Measurements from ENCODE around the gene GPLD1. TPM values are rescaled to one million over a fixed set of nuclear protein-coding genes. Genes with fewer than 3 reads are reported as not detected.
A peak's percentile ranks its signal among the peaks of the same experiment; 100 is the strongest.

The GPLD1 gene
- total and polyA plus RNA-seq, 9 of the 15 experiments (the other 6 are each of a cell fraction or from before 2014, with no cell fraction given) = 0.11 to 1.3 (median 0.82) TPM

GRCh38 chr6:24402697-24403500 lies 86.5 kb downstream of the GPLD1 start, which contains the start of gene MRS2 (continued):
- TF ChIP-seq C11orf30 (IDR thresholded peaks at IDR 0.05; ENCODE audit: low read depth) (peak; percentile 34; the same call in 1 of the 2 replicates), HMGXB4 (CRISPR knock-in tag; IDR thresholded peaks at IDR 0.05) (peak; percentile 84), TBP (optimal IDR thresholded peaks at IDR 0.05; ENCODE audit: low read depth, low read length) (peak; percentile 84), ZBTB2 (IDR thresholded peaks at IDR 0.05) (peak; percentile 98), E2F1 (CRISPR knock-in tag; IDR thresholded peaks at IDR 0.05) (peak; percentile 62; the same call in 1 of the 2 replicates), GATAD2B (IDR thresholded peaks at IDR 0.05; ENCODE audit: borderline replicate concordance) (no peak), XRCC3 (IDR thresholded peaks at IDR 0.05) (no peak), DMBX1 (CRISPR knock-in tag; IDR thresholded peaks at IDR 0.05; ENCODE audit: borderline replicate concordance) (no peak), NFE2 (IDR thresholded peaks at IDR 0.05; ENCODE audit: low read depth) (0 out of 2 replicates have a peak, but pooled peaks have one; percentile 2), SIN3A (IDR thresholded peaks at IDR 0.05; ENCODE audit: borderline replicate concordance in 2 of 2, control insufficient read depth in 1 of 2, low read depth in 2 of 2, low read length in 2 of 2) (peak in 1 of 2 experiments; percentile 75; a peak in 2 of 4 replicates), ZHX1 (conservative IDR thresholded peaks at IDR 0.05; ENCODE audit: low read length) (no peak), RBM22 (IDR thresholded peaks at IDR 0.05; ENCODE audit: low read depth, low read length, poor library complexity, severe bottlenecking) (peak; percentile 48), SMAD1 (IDR thresholded peaks at IDR 0.05; ENCODE audit: low read depth, low read length, partially characterized antibody) (peak; percentile 66), MCM7 (IDR thresholded peaks at IDR 0.05) (no peak), MYBL2 (IDR thresholded peaks at IDR 0.05; ENCODE audit: low read depth) (no peak), MYBL2 (CRISPR knock-in tag; IDR thresholded peaks at IDR 0.05; ENCODE audit: borderline replicate concordance) (no peak), PKNOX1 (IDR thresholded peaks at IDR 0.05) (no peak)
